ENCODE results near the gene RNF213. TPM values are rescaled to one million over a fixed set of nuclear protein-coding genes. Genes with fewer than 3 reads are reported as not detected.
A peak's percentile ranks its signal among the peaks of the same experiment; 100 is the strongest.

RNF213 gene
- total RNA-seq, 3 donors from 2014 or later: 96.0 to 111 (median 101) TPM

- Histone ChIP-seq H3K4me3 (no peak overlapping the region), H3K27me3 (no peaks in the 10 kb centered on the region), H3K4me1 (no peaks in the 10 kb centered on the region), H3K9me3 (no peaks in the 10 kb centered on the region), H3K27ac (no peak overlapping the region), H3K36me3 (peaks cover 23% of the 10 kb centered on the region)
- TF ChIP-seq POLR2AphosphoS5 (IDR thresholded peaks at IDR 0.05) (no peak), CTCF (IDR thresholded peaks at IDR 0.05) (no peak), POLR2A (IDR thresholded peaks at IDR 0.05) (no peak)
- peak in 1 of 2 donors; percentile 40 for DNase-seq (ENCODE audit: low spot score in 2 of 2)
- intact Hi-C loops (cut with DNase I; ENCODE audit: low total_unique reads): no loop called here
Measured at GRCh38 chr17:80372922-80373570, 112.4 kb downstream of the RNF213 start.

- H3K36me3 ChIP-seq: peaks cover 23% of the 10 kb centered on the region
Measured at GRCh38 chr17:80374039-80374731, 113.5 kb downstream of the RNF213 start.

GRCh38 chr17:80374732-80375585, 114.3 kb downstream of the RNF213 start:
- peaks cover 23% of the 10 kb centered on the region for H3K36me3 ChIP-seq
- intact Hi-C loops (cut with DNase I; ENCODE audit: low total_unique reads): no loop called here
- no peaks in the 10 kb centered on the region for H3K4me1 ChIP-seq
- TF ChIP-seq POLR2A (IDR thresholded peaks at IDR 0.05): no peak
- no peak for TF ChIP-seq POLR2AphosphoS5 (IDR thresholded peaks at IDR 0.05)
- TF ChIP-seq CTCF (IDR thresholded peaks at IDR 0.05): no peak
- DNase-seq (ENCODE audit: low spot score in 2 of 2): peak in 1 of 2 donors; percentile 25
- H3K4me3 ChIP-seq: no peak overlapping the region
- H3K9me3 ChIP-seq: no peaks in the 10 kb centered on the region
- H3K27ac ChIP-seq: no peak overlapping the region
- H3K27me3 ChIP-seq: no peaks in the 10 kb centered on the region

More at GRCh38 chr17:80374039-80374731, 113.5 kb downstream of the RNF213 start:
- H3K27me3 ChIP-seq: no peaks in the 10 kb centered on the region
- H3K27ac ChIP-seq: no peak overlapping the region
- intact Hi-C loops (cut with DNase I; ENCODE audit: low total_unique reads): no loop called here
- DNase-seq (ENCODE audit: low spot score in 2 of 2): peak in 1 of 2 donors; percentile 39
- H3K9me3 ChIP-seq: no peaks in the 10 kb centered on the region
- H3K4me3 ChIP-seq: no peak overlapping the region
- H3K4me1 ChIP-seq: no peaks in the 10 kb centered on the region
- TF ChIP-seq POLR2A (IDR thresholded peaks at IDR 0.05) (no peak), CTCF (IDR thresholded peaks at IDR 0.05) (no peak), POLR2AphosphoS5 (IDR thresholded peaks at IDR 0.05) (no peak)

GRCh38 chr17:80376531-80376930, 115.9 kb downstream of the RNF213 start:
- peak in 1 of 2 donors; percentile 24 for DNase-seq (ENCODE audit: low spot score in 2 of 2)
- peaks cover 31% of the 10 kb centered on the region for H3K36me3 ChIP-seq
- no peak for TF ChIP-seq CTCF (IDR thresholded peaks at IDR 0.05)
- TF ChIP-seq POLR2A (IDR thresholded peaks at IDR 0.05): no peak
- no peak for TF ChIP-seq POLR2AphosphoS5 (IDR thresholded peaks at IDR 0.05)
- H3K27ac ChIP-seq: no peak overlapping the region
- no peak overlapping the region for H3K4me3 ChIP-seq
- H3K27me3 ChIP-seq: no peaks in the 10 kb centered on the region
- intact Hi-C loops (cut with DNase I; ENCODE audit: low total_unique reads): no loop called here
- H3K4me1 ChIP-seq: no peaks in the 10 kb centered on the region
- H3K9me3 ChIP-seq: no peaks in the 10 kb centered on the region
